Breast epithelium (tissue), 4 donors: ENCODE results near the gene TRIM66. TPM values are rescaled to one million over a fixed set of nuclear protein-coding genes. Genes with fewer than 3 reads are reported as not detected.

Source experiments
- DNase-seq, 2 donors: peaks; one replicate each; pipeline ENCODE4 v3.0.0-alpha.2; 2019; ENCODE audit warnings: low spot score in 2 of 2
- H3K27ac ChIP-seq, 2 donors: fragments of 200-600 bp; sonication (generic) in 1 of 2; one replicate each; pipeline ENCODE4 v1.5.1; 2016 to 2019; ENCODE audit warnings: mild to moderate bottlenecking in 1 of 2
- H3K27me3 ChIP-seq, 2 donors: fragments of 200-600 bp; sonication (generic) in 1 of 2; one replicate each; pipeline versions ENCODE4 v1.5.1 to v1.6.0; 2017 to 2019; ENCODE audit warnings: control low read depth in 1 of 2, mild to moderate bottlenecking in 1 of 2
- H3K36me3 ChIP-seq: fragments of 200-600 bp; one replicate; pipeline ENCODE4 v1.5.1; 2019
- H3K4me1 ChIP-seq, 2 donors: fragments of 200-600 bp; sonication (generic); one replicate each; pipeline ENCODE4 v1.5.1; 2016 to 2019; ENCODE audit warnings: control low read depth in 1 of 2
- H3K4me3 ChIP-seq, 3 donors: fragments of 200-600 bp; sonication (generic); 1 replicate in 2 of 3; 2 replicates in 1 of 3; pipeline ENCODE4 v1.5.1; 2016 to 2019; ENCODE audit warnings: mild to moderate bottlenecking in 3 of 3, moderate library complexity in 2 of 3
- H3K9me3 ChIP-seq, 2 donors: fragments of 200-600 bp; sonication (generic) in 1 of 2; one replicate each; pipeline ENCODE4 v1.5.1; 2016 to 2019; ENCODE audit warnings: control low read depth in 1 of 2
- POLR2A ChIP-seq: fragments of 450-650 bp; IDR thresholded peaks from one replicate; pipeline ENCODE4 v1.6.1; 2016; ENCODE audit warnings: antibody characterized with exemption, mild to moderate bottlenecking, moderate library complexity
- POLR2AphosphoS5 ChIP-seq, 3 donors: sonication (generic); formaldehyde crosslinking; IDR thresholded peaks; one replicate each; pipeline ENCODE4 v1.6.1; 2017; ENCODE audit warnings: antibody characterized with exemption in 3 of 3
- intact Hi-C: fragments of 100-400 bp; cut with DNase I; formaldehyde crosslinking; loops from one replicate; pipeline ENCODE4 v1.15.1; 2023; ENCODE audit warnings: low total_unique reads
- total RNA-seq, 3 donors: library from RNA; depleted of rRNA; stranded (reverse); fragments of >200 nt; gene quantifications; one replicate each; pipeline ENCODE4 v1.1.0, GENCODE V29; 2016
- TF ChIP-seq, protein P1 (sequence below), 3 donors: fragments of 450-650 bp; IDR thresholded peaks; one replicate each; pipeline ENCODE4 v1.5.1; 2016 to 2017; ENCODE audit warnings: antibody characterized with exemption in 3 of 3, mild to moderate bottlenecking in 3 of 3, moderate library complexity in 3 of 3

Gene TRIM66
- total RNA-seq, 3 donors from 2014 or later, result 6.6 to 12.7 (median 11.5) TPM

DNA sequence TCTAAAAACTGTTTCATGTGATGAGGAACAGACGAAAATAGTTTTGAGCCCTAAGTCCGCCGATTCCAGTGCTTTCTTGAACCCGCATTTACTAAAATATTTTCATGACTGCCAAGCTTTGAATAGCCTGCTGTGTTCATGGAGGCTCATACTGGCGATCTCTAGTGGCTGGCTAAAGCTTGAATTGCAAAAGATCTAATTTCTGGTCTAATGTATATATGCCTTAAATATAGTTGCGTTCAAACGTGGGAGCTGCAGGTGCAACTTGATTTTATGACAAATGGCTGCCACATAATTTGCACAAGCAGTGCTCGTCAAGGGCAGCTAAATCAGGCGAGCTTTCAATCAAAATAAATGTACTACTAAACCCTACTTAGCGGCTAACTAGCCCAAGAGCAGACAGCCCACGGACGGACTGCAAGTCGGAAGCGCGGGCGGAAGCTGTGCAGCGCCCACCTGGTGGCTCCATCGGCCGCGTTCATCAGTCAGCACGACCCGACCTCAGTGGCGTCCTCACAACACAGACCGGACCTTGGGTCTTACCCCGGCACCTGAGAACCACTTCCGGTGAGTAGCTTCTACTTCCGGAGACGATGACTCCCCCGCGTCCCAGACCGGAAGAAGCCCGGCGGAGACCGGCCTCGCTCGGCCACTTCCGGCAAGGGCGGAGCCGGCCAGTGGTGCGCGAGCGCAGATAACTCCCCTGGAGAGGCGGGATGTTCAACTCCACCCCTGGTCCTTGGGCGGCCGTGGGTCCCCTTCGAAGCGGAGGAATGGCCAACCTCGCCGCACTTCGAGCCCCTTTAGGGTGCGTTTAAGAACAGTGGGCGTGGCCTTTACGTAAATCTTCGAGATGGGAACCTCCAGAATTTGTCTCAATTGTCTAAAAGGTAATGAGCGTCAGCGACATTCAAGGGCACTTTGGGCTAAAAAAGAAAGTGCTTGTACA, 6.2 kb upstream of the TRIM66 start:
- intact Hi-C loops, result loop anchor here (5.0 kb wide), 1 partner anchor 1614 kb away; no protein-coding TSS in a partner anchor
- Histone ChIP-seq H3K36me3 (no peaks in the 10 kb centered on the region), H3K4me3 (peak overlapping the region; percentile 54 to 73 (median 60)), H3K27ac (peak overlapping the region; percentile 83 to 89), H3K9me3 (no peaks in the 10 kb centered on the region), H3K4me1 (peaks cover 14 to 16% of the 10 kb centered on the region in 2 donors), H3K27me3 (no peaks in the 10 kb centered on the region)
- peak; percentile 90 to 91 for DNase-seq
- TF ChIP-seq POLR2A (peak; percentile 21), POLR2AphosphoS5 (IDR thresholded peaks at IDR 0.05) (peak; percentile 83 to 92 (median 87))
- TF ChIP-seq, protein P1, sequence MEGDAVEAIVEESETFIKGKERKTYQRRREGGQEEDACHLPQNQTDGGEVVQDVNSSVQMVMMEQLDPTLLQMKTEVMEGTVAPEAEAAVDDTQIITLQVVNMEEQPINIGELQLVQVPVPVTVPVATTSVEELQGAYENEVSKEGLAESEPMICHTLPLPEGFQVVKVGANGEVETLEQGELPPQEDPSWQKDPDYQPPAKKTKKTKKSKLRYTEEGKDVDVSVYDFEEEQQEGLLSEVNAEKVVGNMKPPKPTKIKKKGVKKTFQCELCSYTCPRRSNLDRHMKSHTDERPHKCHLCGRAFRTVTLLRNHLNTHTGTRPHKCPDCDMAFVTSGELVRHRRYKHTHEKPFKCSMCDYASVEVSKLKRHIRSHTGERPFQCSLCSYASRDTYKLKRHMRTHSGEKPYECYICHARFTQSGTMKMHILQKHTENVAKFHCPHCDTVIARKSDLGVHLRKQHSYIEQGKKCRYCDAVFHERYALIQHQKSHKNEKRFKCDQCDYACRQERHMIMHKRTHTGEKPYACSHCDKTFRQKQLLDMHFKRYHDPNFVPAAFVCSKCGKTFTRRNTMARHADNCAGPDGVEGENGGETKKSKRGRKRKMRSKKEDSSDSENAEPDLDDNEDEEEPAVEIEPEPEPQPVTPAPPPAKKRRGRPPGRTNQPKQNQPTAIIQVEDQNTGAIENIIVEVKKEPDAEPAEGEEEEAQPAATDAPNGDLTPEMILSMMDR (IDR thresholded peaks at IDR 0.05), result no peak

DNA sequence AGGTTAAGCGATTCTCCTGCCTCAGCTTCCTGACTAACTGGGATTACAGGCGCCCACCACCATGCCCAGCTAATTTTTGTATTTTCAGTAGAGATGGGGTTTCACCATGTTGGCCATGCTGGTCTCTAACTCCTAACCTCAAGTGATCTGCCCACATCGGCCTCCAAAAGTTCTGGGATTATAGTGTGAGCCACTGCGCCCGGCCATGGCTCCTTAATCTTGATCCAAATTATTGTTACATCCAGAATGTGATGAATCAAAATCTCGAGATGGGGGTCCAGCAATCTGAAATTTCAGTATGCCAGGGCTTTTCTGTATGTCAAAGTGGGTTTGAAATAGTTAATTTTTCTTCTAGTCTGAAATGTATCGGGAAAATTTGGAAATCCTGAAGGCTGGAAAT, 3.9 kb upstream of the TRIM66 start:
- H3K27ac ChIP-seq, result no peak overlapping the region
- no peaks in the 10 kb centered on the region for H3K36me3 ChIP-seq
- H3K27me3 ChIP-seq, result no peaks in the 10 kb centered on the region
- TF ChIP-seq POLR2A (no peak), POLR2AphosphoS5 (IDR thresholded peaks at IDR 0.05) (no peak)
- TF ChIP-seq, protein P1 (IDR thresholded peaks at IDR 0.05), result no peak
- no peaks in the 10 kb centered on the region for H3K9me3 ChIP-seq
- H3K4me1 ChIP-seq, result peaks cover 14 to 23% of the 10 kb centered on the region in 2 donors
- H3K4me3 ChIP-seq, result no peak overlapping the region
- no peak for DNase-seq
- intact Hi-C loops, result loop anchor here (5.0 kb wide), 1 partner anchor 1616 kb away; no protein-coding TSS in a partner anchor

DNA sequence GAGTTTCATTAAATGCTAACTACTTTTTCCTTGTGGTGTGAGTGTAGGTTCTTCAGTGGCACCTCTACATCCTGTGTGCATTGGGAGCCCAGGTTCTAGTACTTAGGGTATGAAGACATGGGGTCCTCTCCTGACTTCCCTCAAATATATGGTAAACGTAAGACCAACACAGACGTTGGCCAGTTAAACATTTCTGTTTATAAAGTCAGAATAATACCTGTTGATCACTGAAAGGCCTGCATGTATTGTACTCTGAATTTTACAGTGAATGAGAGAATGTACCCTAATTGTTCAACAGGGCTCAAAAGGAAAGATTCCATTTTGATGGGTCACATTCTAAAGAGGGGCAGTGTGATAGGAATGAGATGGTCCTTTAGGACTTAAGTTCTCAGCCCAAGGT, 3.4 kb upstream of the TRIM66 start:
- Histone ChIP-seq H3K36me3 (no peaks in the 10 kb centered on the region), H3K27me3 (no peaks in the 10 kb centered on the region), H3K9me3 (no peaks in the 10 kb centered on the region), H3K4me3 (no peak overlapping the region), H3K27ac (no peak overlapping the region), H3K4me1 (peaks cover 14 to 23% of the 10 kb centered on the region in 2 donors)
- no peak for DNase-seq
- TF ChIP-seq POLR2A (no peak), POLR2AphosphoS5 (IDR thresholded peaks at IDR 0.05) (no peak)
- TF ChIP-seq, protein P1 (IDR thresholded peaks at IDR 0.05), result no peak
- intact Hi-C loops, result loop anchor here (5.0 kb wide), 1 partner anchor 1616 kb away; no protein-coding TSS in a partner anchor

DNA sequence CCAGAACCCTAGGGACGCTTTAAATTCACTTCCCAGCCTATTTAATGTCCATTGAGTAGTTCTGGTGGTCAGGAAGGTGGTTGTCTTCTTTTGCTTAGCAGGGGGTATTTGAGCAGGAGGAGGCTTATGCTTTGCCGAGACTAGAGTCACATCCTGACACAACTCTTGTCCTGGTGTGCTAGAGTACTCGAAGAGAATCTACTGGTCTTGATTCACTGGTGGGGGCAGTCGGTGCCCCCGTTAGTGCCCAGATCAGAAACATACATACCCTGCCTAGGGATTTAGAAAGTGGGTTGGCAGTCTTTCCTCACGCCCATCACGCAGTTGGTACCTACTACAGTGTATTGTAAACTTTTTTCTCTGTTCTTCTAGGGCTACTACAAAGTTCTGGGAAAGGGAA, 2.8 kb upstream of the TRIM66 start:
- Histone ChIP-seq H3K9me3 (no peaks in the 10 kb centered on the region), H3K4me3 (no peak overlapping the region), H3K4me1 (peaks cover 14 to 23% of the 10 kb centered on the region in 2 donors), H3K36me3 (no peaks in the 10 kb centered on the region), H3K27me3 (no peaks in the 10 kb centered on the region), H3K27ac (no peak overlapping the region)
- TF ChIP-seq POLR2A (no peak), POLR2AphosphoS5 (IDR thresholded peaks at IDR 0.05) (no peak)
- TF ChIP-seq, protein P1 (IDR thresholded peaks at IDR 0.05), result no peak
- intact Hi-C loops, result loop anchor here (5.0 kb wide), 1 partner anchor 1617 kb away; no protein-coding TSS in a partner anchor
- DNase-seq, result no peak
